Measurements from ENCODE around the gene PRELP.

Gene PRELP

DNA sequence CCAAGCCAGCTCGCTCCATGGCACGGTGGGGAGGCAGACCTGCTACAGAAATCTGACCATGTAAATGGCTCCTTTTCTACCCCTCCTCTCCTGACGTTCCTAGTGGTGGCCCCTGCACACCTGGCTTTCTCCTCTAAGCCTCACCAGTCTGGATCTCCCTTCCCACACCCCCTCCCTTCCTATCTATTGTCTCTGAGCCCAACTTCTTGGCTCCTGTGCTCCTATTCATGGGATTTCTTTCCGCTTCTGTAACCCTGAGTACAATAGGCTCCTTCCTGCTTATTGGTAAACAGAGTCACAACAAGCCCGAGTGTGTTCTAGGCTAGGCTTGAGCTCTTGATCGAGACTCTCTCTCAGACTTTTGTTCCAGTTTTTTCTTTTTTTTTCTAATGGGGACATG lies 35.9 kb downstream of the PRELP start:
- no peak for DNase-seq (ENCODE audit: extremely low spot score)
- ChIA-PET CTCF (interaction anchor here (0.6 kb wide), 1 partner anchor 191 kb away, joined by 3 read pairs; no protein-coding TSS in a partner anchor), POLR2A (interaction anchor here (0.6 kb wide), 1 partner anchor 147 kb away, joined by 3 read pairs; no protein-coding TSS in a partner anchor)
- no peak for TF ChIP-seq BHLHE40 (IDR thresholded peaks at IDR 0.05; ENCODE audit: borderline replicate concordance)
- no peak for TF ChIP-seq HDGF (IDR thresholded peaks at IDR 0.05; ENCODE audit: borderline replicate concordance)
- TF ChIP-seq SUZ12 (IDR thresholded peaks at IDR 0.05): no peak
- no peak for TF ChIP-seq TARDBP (IDR thresholded peaks at IDR 0.05)
- TF ChIP-seq FOXM1 (IDR thresholded peaks at IDR 0.05; ENCODE audit: borderline replicate concordance): no peak
- TF ChIP-seq ZNF384 (IDR thresholded peaks at IDR 0.05): no peak
- no peak for TF ChIP-seq ELF4 (IDR thresholded peaks at IDR 0.05)
- TF ChIP-seq ARNT (IDR thresholded peaks at IDR 0.05): no peak
- no peak for TF ChIP-seq LEF1 (IDR thresholded peaks at IDR 0.05; ENCODE audit: borderline replicate concordance)
- no peak for TF ChIP-seq FOXA1 (IDR thresholded peaks at IDR 0.05)
- TF ChIP-seq FOXK2 (IDR thresholded peaks at IDR 0.05): no peak
- TF ChIP-seq L3MBTL2 (conservative IDR thresholded peaks at IDR 0.05): no peak
- TF ChIP-seq SP1 (IDR thresholded peaks at IDR 0.05): no peak
- TF ChIP-seq, protein P1, sequence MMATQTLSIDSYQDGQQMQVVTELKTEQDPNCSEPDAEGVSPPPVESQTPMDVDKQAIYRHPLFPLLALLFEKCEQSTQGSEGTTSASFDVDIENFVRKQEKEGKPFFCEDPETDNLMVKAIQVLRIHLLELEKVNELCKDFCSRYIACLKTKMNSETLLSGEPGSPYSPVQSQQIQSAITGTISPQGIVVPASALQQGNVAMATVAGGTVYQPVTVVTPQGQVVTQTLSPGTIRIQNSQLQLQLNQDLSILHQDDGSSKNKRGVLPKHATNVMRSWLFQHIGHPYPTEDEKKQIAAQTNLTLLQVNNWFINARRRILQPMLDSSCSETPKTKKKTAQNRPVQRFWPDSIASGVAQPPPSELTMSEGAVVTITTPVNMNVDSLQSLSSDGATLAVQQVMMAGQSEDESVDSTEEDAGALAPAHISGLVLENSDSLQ (IDR thresholded peaks at IDR 0.05): no peak

DNA sequence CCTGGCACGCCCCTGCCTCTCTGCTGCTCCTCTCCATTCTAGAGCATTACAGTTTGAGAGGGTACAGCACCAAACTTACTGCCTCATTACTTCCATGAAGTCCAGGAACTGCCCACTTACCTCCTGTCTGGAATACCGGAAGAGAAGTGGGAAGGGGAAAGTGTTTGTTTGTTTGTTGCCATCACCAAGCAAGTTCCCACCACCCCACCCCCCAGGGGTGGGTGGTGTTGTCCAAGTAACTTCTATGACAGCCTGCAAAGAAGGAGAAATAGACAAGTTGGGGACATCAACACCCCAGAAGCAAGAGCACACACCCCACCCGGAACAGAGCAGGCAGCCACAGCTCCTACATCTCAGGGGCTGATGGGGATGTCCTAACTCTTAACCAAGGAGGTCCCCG lies 36.3 kb downstream of the PRELP start:
- ChIA-PET CTCF (no interaction called here), POLR2A (interaction anchor here (0.6 kb wide), 1 partner anchor 147 kb away, joined by 3 read pairs; no protein-coding TSS in a partner anchor)
- DNase-seq (ENCODE audit: extremely low spot score): no peak
- TF ChIP-seq SUZ12 (IDR thresholded peaks at IDR 0.05) (no peak), ARNT (IDR thresholded peaks at IDR 0.05) (no peak), FOXA1 (IDR thresholded peaks at IDR 0.05) (no peak), HDGF (IDR thresholded peaks at IDR 0.05; ENCODE audit: borderline replicate concordance) (no peak), TARDBP (IDR thresholded peaks at IDR 0.05) (no peak), ZNF384 (IDR thresholded peaks at IDR 0.05) (no peak), L3MBTL2 (conservative IDR thresholded peaks at IDR 0.05) (no peak), FOXK2 (IDR thresholded peaks at IDR 0.05) (no peak), LEF1 (IDR thresholded peaks at IDR 0.05; ENCODE audit: borderline replicate concordance) (no peak), BHLHE40 (IDR thresholded peaks at IDR 0.05; ENCODE audit: borderline replicate concordance) (no peak), NFRKB (IDR thresholded peaks at IDR 0.05) (no peak)
- TF ChIP-seq, protein P1 (IDR thresholded peaks at IDR 0.05): no peak

DNA sequence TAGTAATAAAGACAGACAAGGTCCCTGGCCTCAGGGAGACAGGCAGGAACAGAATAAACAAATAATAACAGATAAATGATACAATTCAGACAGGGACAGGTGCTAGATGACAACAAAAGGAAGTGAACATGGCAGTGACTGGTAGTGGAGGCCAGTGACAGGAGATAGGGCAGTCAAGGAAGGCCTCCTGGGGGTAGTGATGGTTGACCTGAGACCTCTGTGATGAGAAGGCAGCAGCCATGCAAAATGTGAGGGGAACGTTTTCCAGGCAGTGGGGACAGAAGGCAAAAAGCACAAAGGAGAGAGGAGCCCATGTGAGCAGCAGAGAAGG lies 36.9 kb downstream of the PRELP start:
- DNase-seq (ENCODE audit: extremely low spot score): no peak
- ChIA-PET CTCF (no interaction called here), POLR2A (no interaction called here)
- TF ChIP-seq FOXK2 (IDR thresholded peaks at IDR 0.05) (no peak), SP1 (IDR thresholded peaks at IDR 0.05) (no peak), NFRKB (IDR thresholded peaks at IDR 0.05) (no peak), HDGF (IDR thresholded peaks at IDR 0.05; ENCODE audit: borderline replicate concordance) (no peak), SUZ12 (IDR thresholded peaks at IDR 0.05) (no peak), L3MBTL2 (conservative IDR thresholded peaks at IDR 0.05) (no peak)
- TF ChIP-seq, protein P1 (IDR thresholded peaks at IDR 0.05): no peak

DNA sequence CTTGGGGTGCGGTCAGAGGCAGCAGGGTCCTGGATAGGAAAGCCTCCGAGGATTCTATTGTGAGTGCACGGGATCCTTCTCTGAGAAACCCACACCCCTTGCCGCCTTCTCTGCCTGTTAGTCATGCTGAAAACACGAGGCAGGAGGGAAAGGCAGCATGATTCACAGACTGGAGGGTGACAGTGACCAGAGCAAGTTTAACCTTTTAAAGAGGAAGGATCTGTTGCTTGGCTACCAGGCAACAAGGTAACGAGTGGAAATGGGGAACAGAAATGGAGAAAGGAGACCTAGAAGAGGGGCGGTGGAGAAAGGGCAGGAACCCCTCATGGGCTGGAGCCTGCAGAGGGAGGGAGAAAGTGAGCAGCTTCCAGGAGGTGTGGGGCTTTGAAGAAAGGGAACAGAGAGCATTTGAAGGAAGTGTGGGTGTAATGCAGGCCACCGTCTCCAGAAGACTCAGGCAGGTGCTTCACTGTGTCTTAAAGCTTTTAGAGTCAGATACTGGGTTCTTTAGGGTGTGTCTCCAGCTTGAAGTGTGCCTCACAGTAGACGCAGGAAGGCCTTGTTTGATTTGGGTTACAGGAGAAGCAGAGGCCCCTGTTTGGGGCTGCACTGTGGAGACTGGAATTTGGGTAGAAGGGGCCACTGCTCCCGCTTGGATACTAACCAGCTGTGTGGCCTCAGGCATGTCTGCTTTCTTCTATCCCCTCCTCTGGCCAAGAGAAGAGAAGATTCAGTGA lies 37.4 kb downstream of the PRELP start:
- peak; percentile 68 for TF ChIP-seq L3MBTL2 (conservative IDR thresholded peaks at IDR 0.05)
- no peak for TF ChIP-seq ELF4 (IDR thresholded peaks at IDR 0.05)
- no peak for TF ChIP-seq LEF1 (IDR thresholded peaks at IDR 0.05; ENCODE audit: borderline replicate concordance)
- CTCF ChIA-PET: interaction anchor here (0.9 kb wide), 1 partner anchor 189 kb away, joined by 3 read pairs; no protein-coding TSS in a partner anchor
- DNase-seq (ENCODE audit: extremely low spot score): no peak
- POLR2A ChIA-PET: interaction anchor here (0.9 kb wide), 1 partner anchor 1171 kb away, joined by 3 read pairs; the partner anchor contains the start of gene UBE2T

DNA sequence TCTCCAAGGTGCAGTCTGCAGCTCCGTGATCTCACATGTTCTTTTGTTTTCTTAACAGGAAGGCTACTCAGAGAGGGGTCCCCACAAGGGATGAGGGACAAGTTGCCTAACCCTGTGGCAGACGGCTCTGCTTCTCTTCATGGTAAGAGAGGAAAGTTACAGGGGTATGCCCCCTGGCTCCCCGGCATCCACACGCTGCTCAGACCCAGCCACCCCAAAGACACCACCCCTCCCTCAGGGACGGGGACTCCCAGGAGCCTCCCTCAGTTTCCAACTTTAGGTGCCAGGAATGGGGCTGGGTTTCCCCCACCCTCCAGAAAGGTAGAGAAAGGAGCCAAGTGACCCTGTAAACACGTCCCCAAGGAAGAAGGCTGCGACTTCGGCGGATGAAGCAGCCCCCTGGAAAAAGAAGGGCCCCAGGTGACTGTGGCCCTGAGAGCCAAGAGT lies 38.0 kb downstream of the PRELP start:
- CTCF ChIA-PET: interaction anchor here (0.9 kb wide), 1 partner anchor 188 kb away, joined by 3 read pairs; no protein-coding TSS in a partner anchor
- POLR2A ChIA-PET: interaction anchor here (0.9 kb wide), 1 partner anchor 1172 kb away, joined by 3 read pairs; the partner anchor contains the start of gene UBE2T
- DNase-seq (ENCODE audit: extremely low spot score): no peak
- TF ChIP-seq FOXK2 (IDR thresholded peaks at IDR 0.05) (no peak), ZNF384 (IDR thresholded peaks at IDR 0.05) (no peak), L3MBTL2 (conservative IDR thresholded peaks at IDR 0.05) (no peak), FOXA1 (IDR thresholded peaks at IDR 0.05) (no peak), SP1 (IDR thresholded peaks at IDR 0.05) (no peak)

DNA sequence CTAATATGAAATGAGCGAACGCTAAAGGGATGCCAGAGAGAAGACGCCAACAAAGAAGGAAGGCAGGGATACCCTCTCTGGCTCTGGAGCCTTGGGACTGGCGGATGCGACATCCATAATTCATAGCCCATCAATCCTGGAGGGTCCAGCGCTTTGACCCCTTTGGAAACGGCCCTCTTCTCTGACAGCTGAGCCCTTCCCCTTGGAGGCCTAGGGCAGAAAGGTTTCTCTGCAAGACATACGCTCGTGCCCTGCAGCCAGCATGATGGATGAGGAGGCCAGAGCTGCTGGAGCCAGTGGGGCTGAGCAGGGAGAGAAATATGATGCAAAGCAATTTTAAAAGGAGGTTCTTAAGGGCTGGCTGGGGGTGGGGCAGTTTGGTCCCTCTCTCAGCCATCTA lies 40.6 kb downstream of the PRELP start:
- no peak for DNase-seq (ENCODE audit: extremely low spot score)
- ChIA-PET CTCF (no interaction called here), POLR2A (no interaction called here)
- TF ChIP-seq ARNT (IDR thresholded peaks at IDR 0.05): no peak
- TF ChIP-seq FOXK2 (IDR thresholded peaks at IDR 0.05): no peak
- no peak for TF ChIP-seq HDGF (IDR thresholded peaks at IDR 0.05; ENCODE audit: borderline replicate concordance)
- TF ChIP-seq FOXA1 (IDR thresholded peaks at IDR 0.05): no peak
- TF ChIP-seq CTBP1 (IDR thresholded peaks at IDR 0.05; ENCODE audit: borderline replicate concordance): no peak
- no peak for TF ChIP-seq L3MBTL2 (conservative IDR thresholded peaks at IDR 0.05)
- TF ChIP-seq, protein P1 (IDR thresholded peaks at IDR 0.05): no peak
- TF ChIP-seq FOXM1 (IDR thresholded peaks at IDR 0.05; ENCODE audit: borderline replicate concordance): no peak
- TF ChIP-seq ELF4 (IDR thresholded peaks at IDR 0.05): no peak
- TF ChIP-seq NFRKB (IDR thresholded peaks at IDR 0.05): no peak
- TF ChIP-seq TARDBP (IDR thresholded peaks at IDR 0.05): no peak
- no peak for TF ChIP-seq SP1 (IDR thresholded peaks at IDR 0.05)
- no peak for TF ChIP-seq BHLHE40 (IDR thresholded peaks at IDR 0.05; ENCODE audit: borderline replicate concordance)
- TF ChIP-seq LEF1 (IDR thresholded peaks at IDR 0.05; ENCODE audit: borderline replicate concordance): no peak
- TF ChIP-seq ZNF384 (IDR thresholded peaks at IDR 0.05): no peak
- TF ChIP-seq SUZ12 (IDR thresholded peaks at IDR 0.05): no peak

Data from HEK293T (cell line).